C4-2B (cell line): ENCODE measurements around the gene PAIP2.

Experiments used
- ZFX ChIP-seq: fragments of 450-650 bp; IDR thresholded peaks from 2 replicates; pipeline ENCODE4 v1.6.1; 2017
- TF ChIP-seq, protein P1 (sequence below): fragments of 450-650 bp; conservative IDR thresholded peaks from 2 replicates; pipeline ENCODE4 v1.5.1; 2017; ENCODE audit warnings: mild to moderate bottlenecking

DNA sequence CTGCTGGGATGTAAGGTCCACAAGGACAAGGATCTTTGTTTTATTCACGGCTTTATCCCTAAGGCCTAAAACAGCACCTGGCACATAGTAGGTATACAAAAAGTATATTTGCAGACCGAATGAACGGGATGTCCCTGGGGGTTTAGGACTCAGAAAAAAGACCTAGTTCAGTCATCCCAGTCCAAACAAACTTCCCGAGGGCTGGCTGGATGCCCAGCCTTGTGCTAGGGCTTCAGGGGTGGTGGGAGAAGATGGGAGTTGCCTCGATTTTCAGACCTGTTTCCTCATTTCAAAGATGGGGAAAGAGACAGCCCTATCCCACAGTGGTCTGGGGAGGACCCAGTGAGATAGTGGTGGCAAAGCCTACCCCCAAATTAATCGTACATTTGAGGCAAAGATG, 56.3 kb downstream of the PAIP2 start:
- TF ChIP-seq, protein P1, sequence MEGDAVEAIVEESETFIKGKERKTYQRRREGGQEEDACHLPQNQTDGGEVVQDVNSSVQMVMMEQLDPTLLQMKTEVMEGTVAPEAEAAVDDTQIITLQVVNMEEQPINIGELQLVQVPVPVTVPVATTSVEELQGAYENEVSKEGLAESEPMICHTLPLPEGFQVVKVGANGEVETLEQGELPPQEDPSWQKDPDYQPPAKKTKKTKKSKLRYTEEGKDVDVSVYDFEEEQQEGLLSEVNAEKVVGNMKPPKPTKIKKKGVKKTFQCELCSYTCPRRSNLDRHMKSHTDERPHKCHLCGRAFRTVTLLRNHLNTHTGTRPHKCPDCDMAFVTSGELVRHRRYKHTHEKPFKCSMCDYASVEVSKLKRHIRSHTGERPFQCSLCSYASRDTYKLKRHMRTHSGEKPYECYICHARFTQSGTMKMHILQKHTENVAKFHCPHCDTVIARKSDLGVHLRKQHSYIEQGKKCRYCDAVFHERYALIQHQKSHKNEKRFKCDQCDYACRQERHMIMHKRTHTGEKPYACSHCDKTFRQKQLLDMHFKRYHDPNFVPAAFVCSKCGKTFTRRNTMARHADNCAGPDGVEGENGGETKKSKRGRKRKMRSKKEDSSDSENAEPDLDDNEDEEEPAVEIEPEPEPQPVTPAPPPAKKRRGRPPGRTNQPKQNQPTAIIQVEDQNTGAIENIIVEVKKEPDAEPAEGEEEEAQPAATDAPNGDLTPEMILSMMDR: no peak
- TF ChIP-seq ZFX: no peak
